ENCODE data around the gene PRPSAP2.
"Not testable (repeated sequence)": the region's sequence is repeated elsewhere in the genome, so short reads cannot be mapped to it uniquely, and the experiment has no call there.

Gene PRPSAP2, protein sequence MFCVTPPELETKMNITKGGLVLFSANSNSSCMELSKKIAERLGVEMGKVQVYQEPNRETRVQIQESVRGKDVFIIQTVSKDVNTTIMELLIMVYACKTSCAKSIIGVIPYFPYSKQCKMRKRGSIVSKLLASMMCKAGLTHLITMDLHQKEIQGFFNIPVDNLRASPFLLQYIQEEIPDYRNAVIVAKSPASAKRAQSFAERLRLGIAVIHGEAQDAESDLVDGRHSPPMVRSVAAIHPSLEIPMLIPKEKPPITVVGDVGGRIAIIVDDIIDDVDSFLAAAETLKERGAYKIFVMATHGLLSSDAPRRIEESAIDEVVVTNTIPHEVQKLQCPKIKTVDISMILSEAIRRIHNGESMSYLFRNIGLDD

DNA sequence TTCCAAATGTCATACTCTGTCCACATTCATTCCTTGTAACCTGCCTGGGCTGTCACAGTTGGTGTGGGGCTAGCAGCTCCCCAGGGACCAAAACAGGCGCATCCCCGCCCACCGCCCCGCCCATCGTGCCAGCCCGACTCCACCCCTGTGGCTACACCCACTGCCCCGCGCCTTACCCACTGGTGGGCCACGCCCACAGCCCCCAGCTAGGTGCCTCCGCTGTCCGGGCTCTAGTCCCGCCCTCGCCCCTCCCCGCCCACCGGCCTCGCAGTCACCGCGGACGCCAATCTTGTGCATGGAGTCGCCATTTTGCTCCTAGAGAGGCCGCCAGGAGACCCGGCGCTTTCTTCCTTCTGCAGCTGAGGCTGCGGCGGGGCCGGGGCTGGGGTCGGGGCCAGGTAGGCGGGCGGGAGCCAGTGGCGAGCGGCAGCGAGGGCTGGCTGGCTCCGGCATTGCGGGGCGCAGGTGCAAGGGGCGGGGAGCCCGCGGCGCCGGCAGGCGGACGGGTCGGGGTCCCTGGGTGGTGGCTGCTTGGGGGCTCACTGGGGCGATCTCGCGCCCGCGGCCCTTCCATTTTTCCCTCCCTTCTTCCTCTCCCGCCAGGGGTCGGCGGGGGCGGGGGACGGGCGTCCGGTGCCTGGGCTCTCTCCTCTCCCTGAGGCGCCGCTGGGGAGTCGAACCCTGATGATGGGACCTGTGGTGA, at the start of gene PRPSAP2:
Gene PRPSAP2 (plus strand): TSS at position 268 of the 703 bp plus-strand sequence. CDS start 7,703 bp downstream, outside the sequence.
- TF ChIP-seq, protein P1, sequence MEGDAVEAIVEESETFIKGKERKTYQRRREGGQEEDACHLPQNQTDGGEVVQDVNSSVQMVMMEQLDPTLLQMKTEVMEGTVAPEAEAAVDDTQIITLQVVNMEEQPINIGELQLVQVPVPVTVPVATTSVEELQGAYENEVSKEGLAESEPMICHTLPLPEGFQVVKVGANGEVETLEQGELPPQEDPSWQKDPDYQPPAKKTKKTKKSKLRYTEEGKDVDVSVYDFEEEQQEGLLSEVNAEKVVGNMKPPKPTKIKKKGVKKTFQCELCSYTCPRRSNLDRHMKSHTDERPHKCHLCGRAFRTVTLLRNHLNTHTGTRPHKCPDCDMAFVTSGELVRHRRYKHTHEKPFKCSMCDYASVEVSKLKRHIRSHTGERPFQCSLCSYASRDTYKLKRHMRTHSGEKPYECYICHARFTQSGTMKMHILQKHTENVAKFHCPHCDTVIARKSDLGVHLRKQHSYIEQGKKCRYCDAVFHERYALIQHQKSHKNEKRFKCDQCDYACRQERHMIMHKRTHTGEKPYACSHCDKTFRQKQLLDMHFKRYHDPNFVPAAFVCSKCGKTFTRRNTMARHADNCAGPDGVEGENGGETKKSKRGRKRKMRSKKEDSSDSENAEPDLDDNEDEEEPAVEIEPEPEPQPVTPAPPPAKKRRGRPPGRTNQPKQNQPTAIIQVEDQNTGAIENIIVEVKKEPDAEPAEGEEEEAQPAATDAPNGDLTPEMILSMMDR (IDR thresholded peaks at IDR 0.05; ENCODE audit: borderline replicate concordance, insufficient read depth, low read depth, low read length), result no peak

DNA sequence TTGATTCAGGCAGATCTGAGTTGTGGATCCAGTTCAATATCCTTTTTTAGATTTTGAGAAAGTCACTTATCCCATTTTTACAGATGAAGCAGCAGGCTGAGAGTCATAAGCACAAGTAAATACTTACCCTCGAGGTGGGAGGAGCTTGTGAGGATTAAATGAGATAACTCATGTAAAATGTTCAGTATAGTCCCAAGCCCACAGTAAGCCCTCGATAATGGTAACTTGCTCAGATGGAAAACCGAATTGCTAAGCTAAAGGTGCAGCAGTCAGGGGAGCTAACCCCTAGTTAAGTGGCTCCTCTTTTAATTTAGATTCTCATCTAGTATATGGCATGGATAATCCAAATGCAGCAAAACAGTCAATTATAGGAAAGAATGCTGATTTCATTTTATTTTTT, 42.0 kb upstream of the PRPSAP2 start:
- not testable (repeated sequence) for H3K4me3 ChIP-seq (ENCODE audit: low read depth, low read length)

More for the DNA sequence above, at the start of gene PRPSAP2:
- H3K4me3 ChIP-seq (ENCODE audit: low read depth, low read length), result peak within 1 kb of the TSS; percentile 93

DNA sequence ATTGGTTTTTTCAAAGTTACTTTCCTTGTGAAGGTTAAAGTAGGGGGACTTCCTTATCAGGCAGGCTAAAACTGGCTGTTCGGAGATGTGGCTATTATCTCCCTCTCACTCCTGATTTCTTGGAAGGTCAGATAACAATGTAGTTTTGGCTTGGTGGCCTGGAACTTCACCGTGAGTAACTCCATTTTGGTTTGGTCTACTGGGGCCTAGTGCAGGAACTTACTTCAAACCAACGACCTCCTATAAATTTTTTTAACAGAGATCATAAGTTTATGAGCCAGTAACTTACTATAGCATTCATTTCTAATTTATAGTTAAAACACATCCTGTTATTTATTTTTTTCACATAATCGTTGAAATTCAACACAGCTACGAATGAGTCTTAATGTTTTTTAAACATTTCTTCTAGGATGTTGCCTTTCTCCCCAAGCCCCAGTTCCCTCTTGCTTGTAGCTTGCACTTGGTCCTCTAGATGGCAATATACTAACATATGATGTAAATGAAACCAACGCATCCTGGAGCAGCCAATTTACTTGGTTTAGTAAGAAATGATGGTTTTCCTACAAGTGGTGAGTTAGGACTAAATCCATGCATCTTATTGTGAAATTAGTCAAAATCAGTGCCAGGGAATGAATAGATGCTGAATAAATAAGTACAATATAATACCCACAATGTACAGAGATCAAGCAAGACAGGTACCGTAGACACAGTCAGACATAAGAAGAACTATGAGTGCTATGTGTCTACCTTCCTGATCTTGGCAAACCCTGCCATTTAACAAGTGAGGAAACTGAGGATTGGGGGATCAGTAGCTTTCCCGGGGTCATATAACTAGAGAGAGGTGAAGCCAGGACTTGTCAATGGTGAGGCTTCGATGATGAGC, 41.2 kb upstream of the PRPSAP2 start:
- not testable (repeated sequence) for H3K4me3 ChIP-seq (ENCODE audit: low read depth, low read length)
- TF ChIP-seq, protein P1 (IDR thresholded peaks at IDR 0.05; ENCODE audit: borderline replicate concordance, insufficient read depth, low read depth, low read length), result peak; percentile 33; the same call in 1 of the 2 replicates

DNA sequence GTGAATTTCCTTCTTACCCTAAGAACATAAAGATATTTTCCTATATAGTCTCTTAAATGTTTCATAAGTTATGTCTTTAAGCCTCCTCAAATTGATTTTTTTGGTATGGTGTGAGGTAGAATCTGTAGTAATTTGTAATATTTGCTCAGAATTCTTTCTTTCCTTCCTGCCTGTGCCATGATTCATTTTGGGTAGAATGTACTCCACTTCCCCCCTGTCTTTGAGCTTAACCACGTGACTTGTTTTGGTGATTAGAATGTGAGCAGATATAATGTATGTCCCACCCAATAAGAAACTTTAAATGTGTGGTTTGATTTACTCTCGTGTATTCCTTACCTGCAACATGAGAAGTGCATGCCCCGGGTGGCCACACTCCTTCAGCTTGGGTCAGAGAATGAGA, 36.5 kb upstream of the PRPSAP2 start:
- not testable (repeated sequence) for H3K4me3 ChIP-seq (ENCODE audit: low read depth, low read length)

DNA sequence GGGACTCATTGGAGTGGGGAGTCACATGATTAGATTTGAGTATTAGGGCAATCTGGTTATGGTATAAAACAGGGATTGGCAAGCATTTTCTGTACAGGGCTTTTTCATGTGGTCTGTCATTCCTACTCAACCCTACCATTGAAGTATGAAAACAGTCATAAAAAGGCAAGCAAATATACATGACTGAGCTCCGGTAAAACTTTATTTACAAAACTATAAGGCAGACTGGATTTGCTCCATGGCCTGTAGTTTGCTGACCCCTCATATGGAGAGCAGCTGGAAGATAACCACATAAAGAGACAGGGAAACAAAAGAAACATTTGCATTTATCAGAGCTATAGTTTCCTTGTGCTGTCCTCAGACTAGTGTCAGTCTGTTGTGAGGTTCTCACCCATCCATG, 30.3 kb upstream of the PRPSAP2 start:
- not testable (repeated sequence) for H3K4me3 ChIP-seq (ENCODE audit: low read depth, low read length)

DNA sequence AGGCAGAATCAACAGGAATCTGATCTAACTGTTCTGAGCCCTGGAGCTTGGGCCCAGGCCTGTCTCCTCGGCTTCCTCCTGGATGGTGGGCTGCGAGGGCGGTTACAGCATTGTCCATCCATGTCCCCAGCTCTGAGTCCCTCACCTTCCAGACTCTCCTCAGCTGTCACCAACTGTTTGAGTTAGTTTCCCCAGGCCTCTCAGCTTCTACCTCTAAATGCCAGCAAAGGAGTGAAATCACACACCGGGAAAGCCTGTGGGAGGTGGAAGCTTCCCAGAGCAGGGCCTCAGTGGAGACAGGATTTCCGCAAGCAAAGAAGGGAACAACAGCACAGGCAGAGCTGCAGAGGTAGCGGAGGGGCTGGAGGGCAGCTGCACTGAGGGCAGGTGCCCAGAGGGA, 9.4 kb upstream of the PRPSAP2 start:
- no peak overlapping the region for H3K4me3 ChIP-seq (ENCODE audit: low read depth, low read length)
- TF ChIP-seq, protein P1 (IDR thresholded peaks at IDR 0.05; ENCODE audit: borderline replicate concordance, insufficient read depth, low read depth, low read length), result no peak

DNA sequence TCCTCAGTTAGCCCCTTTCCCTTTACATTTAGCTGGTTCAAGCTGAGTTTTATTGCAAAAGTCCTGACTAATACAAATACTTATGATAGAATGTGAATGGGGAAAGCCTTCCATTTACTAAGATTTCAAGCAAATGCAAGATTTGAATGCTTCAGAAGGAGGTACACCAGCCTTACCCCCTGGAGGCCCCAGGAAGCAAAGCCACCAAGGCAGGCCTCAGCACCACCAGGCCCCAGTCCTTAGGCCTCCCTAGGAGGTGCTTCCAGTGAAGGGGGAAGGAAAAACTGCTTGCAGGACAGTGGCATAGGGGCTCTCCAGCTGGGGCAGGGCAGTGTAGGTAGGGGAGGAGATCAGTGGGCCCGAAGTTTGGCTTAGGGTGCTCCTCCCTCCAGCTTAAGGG, 7.3 kb upstream of the PRPSAP2 start:
- H3K4me3 ChIP-seq (ENCODE audit: low read depth, low read length), result no peak overlapping the region
- TF ChIP-seq, protein P1 (IDR thresholded peaks at IDR 0.05; ENCODE audit: borderline replicate concordance, insufficient read depth, low read depth, low read length), result no peak

DNA sequence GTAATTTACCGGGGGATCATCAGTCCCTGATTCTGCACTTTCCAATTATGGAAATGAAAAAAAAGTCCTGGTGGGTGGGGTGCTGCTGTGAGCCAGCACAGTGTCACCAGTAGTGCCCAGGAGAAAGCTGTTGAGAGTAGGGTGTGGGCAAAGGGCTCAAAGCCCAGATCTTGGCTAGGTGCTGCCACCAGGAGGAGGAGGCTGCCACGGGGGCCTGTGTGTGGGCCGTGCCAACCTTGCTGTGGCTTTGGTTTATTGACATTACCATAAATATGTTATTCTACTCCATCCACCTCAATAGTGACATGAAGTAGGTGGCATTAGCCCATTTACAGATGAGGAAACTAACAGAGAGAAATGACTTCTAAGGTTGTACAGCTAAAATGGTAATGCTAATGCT, 6.7 kb upstream of the PRPSAP2 start:
- no peak overlapping the region for H3K4me3 ChIP-seq (ENCODE audit: low read depth, low read length)
- TF ChIP-seq, protein P1 (IDR thresholded peaks at IDR 0.05; ENCODE audit: borderline replicate concordance, insufficient read depth, low read depth, low read length), result no peak

Measured in GM12875 (cell line).